HT1080 (cell line): ENCODE data around the gene MBNL1. TPM values are rescaled to one million over a fixed set of nuclear protein-coding genes. Genes with fewer than 3 reads are reported as not detected.

ENCODE experiments used
- DNase-seq: peaks from one replicate; pipeline ENCODE4 v3.0.0-alpha.2; 2015; ENCODE audit warnings: low read depth
- total RNA-seq: library from RNA; depleted of rRNA; stranded (reverse); fragments of >200 nt; shearing (Covaris generic); gene quantifications from 2 replicates; pipeline ENCODE4 v1.2.3, GENCODE V29; 2014

Gene MBNL1
- total RNA-seq, 1 experiment from 2014 or later, result 295 TPM

- no peak for DNase-seq
These were observed 105.7 kb downstream of the MBNL1 start for GRCh38 chr3:152374262-152374990.

DNA sequence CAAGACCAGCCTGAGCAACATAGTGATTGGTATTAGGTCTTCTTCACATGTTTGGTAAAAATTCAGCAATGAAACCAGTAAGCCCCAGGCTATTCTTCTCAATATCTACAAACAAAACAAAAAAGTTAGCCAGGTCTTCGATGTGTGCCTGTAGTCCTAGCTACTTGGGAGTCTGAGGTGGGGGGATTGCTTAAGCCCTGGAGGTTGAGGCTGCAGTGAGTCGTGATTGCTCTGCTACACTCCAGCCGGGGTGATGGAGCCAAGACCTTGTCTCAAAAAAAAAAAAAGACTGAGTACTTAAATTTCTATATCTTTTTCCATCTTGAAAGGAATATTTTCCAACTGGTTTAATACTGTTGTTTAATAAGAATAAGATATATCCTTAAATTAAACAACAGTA lies 106.8 kb downstream of the MBNL1 start:
- peak; percentile 45 for DNase-seq

DNA sequence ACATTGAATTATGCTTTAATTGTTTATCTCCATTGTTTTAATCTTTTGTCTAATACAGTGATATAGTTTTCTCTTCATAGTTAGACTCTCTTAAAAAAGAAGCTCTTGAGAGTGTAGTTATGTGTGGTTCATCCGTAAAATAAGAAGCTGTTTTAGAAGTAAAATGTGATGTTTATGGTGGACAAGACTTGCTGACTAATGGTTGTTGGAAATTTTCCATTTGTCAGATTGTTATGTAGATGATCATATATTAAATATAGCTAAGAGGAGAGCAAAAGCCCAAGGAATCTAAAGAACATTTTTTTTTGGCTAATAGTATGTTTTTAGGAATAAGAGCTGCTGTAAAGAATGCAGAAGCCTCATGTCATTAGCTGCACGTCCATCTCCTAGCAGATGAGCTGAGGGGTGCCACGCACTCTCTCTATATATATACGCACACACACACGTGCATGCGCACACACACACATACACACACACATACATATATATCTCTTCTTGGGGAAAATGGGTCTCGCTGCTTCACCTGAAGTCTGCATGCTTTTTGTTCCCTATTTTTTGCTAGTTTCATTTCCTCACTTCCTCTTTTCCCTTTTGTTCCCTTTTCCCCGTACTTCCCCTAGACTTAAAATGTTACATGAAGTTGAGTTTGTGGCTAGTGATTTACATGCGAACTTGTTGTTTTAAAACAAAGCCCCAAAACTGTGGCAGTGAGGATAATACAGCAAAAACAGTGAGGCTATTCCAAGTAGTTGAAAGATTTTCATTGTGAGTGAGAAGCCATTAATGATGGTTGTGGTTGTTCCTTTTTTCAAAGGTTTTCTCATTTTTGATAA lies 107.8 kb downstream of the MBNL1 start:
- no peak for DNase-seq

DNA sequence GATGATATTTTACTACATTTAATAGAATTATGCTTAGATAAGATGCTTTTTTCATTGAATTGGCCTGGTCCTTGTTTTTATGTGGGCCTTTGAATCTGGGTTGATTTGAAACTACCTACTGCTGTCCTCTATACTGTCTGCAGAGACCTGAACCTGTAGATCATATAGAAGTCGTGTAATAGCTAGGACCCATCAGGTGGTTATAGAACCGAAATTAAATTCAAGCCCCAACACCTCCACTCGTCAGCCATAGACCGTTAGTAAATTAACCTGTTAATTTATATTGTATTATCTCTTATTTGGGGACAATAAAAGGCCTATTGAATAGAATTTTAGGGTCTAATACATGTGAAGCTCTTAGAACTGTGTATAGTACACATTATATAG lies 108.4 kb downstream of the MBNL1 start:
- DNase-seq, result no peak

DNA sequence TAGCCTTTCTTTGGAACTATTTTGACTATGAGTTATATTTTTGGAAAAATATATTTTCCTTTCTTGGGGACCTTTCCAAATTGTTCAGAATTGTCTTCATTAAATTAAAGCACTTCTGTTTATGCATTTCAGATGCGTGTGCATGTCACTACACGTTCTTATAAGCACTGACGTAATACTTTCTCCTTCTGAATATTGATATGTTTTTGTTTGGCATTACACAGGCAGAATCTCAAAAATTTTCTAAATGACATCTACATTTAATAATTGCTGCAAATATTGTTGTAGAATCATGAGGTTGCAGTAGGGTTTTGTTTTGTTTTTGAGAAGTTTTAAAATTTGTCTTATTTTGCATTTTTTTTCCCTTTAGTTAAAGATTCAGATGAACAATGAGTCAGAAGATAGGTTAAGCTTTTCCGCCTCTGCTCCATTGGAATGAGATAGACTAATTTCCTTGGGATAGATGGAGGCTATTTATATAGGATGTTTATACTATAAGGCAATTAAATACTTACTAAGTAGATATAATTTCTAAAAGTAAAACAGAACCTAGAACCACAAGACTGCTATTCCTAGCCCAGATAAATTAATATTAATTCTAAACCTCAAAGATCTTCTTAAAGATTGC lies 110.8 kb downstream of the MBNL1 start:
- no peak for DNase-seq

DNA sequence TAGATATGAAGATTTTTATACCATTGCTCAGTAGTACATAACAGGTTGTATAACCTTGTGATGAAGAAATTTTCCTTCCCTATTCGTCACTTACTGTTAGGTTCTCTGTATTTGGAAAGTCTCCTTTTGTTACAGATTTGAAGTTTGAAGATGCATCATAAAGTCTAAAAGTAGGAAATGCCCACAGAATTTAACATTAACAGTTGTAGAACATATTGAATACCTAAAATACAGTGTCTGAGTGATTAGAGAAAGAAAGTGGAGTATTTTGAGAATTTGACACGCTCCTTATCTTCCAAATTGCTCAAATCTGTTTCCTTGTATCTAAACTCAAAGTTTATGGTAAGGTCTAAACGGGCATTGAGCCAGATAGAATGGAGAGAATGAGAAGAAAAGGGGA lies 111.3 kb downstream of the MBNL1 start:
- DNase-seq, result no peak

GRCh38 chr3:152381881-152382295 lies 113.2 kb downstream of the MBNL1 start:
- DNase-seq, result no peak

- DNase-seq, result no peak
These were observed 113.8 kb downstream of the MBNL1 start for GRCh38 chr3:152382312-152383135.

GRCh38 chr3:152383136-152383606 lies 114.4 kb downstream of the MBNL1 start:
- no peak for DNase-seq

DNA sequence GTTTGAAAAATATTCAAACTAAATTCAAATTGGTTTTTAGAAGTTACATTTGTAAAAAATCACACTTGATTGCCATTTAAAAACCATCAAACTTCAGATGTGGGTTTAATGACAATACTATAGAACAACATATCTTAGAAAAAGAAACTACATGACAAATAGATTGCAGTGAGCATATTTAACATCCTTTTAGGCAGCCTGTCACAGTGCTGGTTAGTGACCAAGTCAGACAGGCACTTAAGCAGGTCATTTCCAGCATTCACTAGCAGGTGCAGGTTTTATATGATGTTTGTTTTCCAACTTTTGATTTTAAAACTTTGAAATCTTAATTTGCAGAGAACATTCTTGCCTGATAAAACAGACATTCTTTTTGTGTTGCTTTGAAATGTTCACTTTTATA lies 115.7 kb downstream of the MBNL1 start:
- DNase-seq, result no peak

DNA sequence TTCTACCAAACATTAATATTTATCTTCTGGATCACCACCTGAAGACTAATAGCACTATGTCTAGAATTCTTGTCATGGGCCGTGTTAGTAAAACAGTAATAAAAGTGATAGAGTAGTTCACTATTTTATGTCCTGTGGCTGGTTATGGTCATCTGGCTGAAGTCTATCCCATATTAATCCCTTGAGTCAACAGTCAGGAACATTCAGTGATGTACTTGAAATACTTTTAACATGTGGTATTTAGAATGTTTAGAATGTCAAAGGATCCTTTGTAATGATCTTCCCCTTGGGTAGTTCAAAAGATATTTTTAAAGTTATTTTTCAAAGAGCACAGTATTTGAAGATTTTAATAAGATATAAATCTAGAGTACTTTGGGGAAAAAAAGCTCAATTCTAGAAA lies 117.0 kb downstream of the MBNL1 start:
- DNase-seq, result peak; percentile 21

DNA sequence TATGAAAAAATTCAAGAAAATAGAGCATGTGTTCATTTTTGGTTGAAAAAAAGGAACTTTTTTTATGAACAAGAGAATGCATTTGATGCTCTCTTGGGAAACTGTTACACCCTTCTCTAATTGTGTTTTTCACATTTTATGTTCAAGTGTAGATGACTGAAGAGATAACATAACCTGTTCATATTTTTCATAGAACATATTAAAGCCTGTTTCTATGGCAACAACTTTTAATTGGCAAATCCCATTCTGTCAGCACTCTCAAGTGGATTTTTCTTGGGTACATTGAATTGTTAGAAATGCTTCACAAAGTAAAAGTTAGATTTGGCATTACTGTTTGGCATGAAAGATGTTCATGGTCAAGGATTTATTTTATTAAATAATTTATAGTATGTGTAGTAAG lies 117.5 kb downstream of the MBNL1 start:
- DNase-seq, result no peak

DNA sequence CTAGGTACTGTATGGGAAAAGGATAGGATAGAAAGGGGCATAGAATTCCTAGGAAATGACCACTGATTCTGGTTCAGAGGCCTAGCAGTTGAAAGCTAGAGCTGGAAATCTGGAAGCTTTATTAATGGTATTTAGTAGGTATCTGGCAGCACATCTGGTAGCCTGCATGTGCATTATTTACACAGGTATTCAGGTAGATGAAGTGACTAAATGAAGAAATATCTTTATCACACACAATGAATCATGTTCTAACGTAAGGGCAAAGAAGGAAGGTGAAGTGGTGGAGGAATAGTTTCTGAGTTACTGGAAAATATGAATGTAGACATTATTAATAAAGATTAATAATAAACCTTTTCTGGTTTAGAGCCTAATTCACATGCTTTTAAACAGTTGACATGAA lies 119.9 kb downstream of the MBNL1 start:
- DNase-seq, result no peak

DNA sequence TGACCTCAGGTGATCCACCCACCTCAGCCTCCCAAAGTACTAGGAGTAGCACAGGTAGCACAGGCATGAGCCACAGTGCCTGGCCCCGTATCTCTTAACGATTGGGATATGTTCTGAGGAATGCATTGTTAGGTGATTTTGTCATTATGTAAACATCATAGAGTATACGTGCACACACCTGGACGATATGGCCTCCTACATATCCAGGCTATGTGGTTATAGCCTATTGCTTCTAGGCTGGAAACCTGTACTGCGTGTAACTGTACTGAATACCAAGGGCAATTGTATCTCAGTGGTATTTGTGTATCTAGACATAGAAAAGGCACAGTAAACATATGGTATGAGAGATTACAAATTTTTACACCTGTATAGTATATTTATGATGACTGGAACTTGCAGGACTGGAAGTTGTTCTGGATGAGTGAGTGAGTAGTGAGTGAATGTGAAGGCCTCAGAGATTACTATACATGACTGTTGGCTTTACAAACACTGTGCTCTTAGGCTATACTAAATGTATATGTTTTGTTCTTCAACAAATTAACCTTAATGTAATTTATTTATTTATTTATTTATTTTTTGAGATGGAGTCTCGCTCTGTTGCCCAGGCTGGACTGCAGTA lies 120.7 kb downstream of the MBNL1 start:
- DNase-seq, result no peak

- DNase-seq, result no peak
These were observed 121.9 kb downstream of the MBNL1 start for GRCh38 chr3:152390647-152391046.

GRCh38 chr3:152391671-152392070 lies 122.9 kb downstream of the MBNL1 start:
- DNase-seq, result no peak

- no peak for DNase-seq
These were observed 123.6 kb downstream of the MBNL1 start for GRCh38 chr3:152392272-152392880.

- DNase-seq, result no peak
These were observed 125.5 kb downstream of the MBNL1 start for GRCh38 chr3:152394246-152394645.

DNA sequence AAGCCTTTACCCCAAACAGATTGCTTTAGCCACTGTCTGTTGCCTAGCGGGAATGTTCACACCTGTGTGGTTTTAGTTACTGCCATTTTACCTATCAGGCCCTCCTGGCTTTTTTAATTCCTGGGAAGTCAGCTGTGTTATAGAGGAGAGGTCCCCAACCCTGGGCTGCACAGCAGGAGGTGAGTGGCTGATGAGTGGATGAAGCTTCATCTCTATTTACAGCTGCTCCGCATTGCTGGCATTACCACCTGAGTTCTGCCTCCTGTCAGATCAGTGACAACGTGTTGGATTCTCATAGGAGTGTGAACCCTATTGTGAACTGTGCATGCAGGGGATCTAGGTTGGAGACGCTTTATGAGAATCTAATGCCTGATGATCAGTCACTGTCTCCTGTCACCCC lies 127.0 kb downstream of the MBNL1 start:
- DNase-seq, result no peak

GRCh38 chr3:152396867-152397266 lies 128.1 kb downstream of the MBNL1 start:
- DNase-seq, result no peak
